GM19455 (cell line): Measurements from ENCODE around the gene RPS16.

ENCODE experiments used
- ATAC-seq: cut with Tn5 transposase; IDR thresholded peaks from one replicate; pipeline ENCODE4 v1.9.1; 2021; ENCODE audit not compliant: unreplicated experiment

RPS16 gene

DNA sequence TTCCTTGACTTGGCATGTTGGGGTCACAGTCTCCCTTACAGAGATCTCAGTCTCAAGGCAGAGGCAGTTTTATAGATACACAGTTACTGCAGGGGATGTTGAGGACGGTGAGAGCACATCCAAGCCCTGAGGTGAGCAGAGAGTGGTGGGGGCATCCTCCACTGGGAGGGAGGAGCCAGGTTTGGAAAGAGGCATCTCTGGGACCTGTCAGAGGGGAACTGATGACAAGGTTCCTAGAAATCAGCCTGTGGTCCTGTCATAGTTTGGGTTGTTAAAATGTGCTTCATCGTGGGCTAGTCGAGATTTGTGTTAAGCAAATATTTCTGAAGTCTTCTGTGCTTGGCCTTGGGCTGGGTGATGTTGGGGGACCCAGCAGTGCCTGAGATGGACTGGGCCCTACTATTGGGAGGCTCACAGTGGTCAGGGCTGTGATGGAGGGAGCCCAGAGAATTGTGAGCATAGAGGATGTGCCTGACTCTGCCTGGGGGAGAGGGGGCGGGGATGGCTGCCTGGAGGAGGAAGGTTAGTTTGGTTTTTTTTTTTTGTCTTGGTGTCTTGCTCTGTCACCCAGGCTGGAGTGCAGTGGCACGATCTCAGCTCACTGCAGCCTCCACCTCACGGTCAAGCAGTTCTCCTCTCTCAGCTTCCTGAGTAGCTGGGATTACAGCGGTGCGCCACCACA is 13.5 kb upstream of the RPS16 start:
- no peak for ATAC-seq

DNA sequence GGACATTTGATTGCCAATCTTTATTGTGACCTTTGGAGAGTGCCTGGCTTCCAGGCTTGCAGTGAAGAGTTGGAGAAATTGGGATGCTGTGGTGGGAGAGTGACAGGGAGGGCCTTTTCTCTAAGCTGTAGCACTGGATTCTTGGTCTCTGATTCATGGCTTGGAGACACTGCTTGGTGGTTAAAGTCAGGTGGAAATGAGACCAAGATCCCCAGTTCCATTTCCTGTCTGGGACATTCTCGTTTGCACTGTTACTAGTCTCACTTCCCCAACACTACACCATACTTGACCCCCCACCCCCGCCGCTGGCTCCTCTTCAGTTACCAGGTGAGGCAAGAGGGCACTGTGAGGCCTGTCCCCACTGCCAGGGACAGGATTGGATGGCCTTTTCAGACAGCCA is 12.5 kb upstream of the RPS16 start:
- no peak for ATAC-seq

DNA sequence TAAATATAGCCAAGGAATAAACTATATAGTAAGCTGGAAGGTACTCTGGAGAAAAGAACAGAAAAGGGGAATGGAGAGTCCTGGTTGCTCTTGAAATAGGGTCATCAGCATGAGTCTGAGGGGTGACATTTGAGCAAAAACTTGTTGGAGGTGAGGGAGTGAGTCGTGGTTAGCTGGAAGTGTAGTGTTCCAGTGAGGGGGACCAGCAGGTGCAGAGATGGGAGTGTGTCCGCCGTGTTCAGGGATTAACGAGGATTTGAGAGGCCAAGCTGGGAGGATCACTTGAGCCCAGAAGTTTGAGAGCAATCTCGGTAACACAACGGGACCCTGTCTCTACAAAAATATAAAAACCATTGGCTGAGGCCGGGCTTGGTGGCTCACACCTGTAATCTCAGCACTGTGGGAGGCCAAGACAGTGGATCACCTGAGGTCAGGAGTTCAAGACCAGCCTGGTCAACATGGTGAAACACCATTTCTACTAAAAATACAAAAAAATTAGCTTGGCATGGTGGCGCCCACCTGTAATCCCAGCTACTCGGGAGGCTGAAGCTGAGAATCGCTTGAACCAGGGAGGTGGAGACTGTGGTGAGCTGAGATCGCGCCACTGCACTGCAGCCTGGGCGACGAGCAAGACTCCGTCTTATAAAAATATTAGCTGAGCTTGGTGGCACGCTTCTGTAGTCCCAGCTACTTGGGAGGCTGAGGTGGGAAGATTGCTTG is 10.8 kb upstream of the RPS16 start:
- ATAC-seq, result no peak

DNA sequence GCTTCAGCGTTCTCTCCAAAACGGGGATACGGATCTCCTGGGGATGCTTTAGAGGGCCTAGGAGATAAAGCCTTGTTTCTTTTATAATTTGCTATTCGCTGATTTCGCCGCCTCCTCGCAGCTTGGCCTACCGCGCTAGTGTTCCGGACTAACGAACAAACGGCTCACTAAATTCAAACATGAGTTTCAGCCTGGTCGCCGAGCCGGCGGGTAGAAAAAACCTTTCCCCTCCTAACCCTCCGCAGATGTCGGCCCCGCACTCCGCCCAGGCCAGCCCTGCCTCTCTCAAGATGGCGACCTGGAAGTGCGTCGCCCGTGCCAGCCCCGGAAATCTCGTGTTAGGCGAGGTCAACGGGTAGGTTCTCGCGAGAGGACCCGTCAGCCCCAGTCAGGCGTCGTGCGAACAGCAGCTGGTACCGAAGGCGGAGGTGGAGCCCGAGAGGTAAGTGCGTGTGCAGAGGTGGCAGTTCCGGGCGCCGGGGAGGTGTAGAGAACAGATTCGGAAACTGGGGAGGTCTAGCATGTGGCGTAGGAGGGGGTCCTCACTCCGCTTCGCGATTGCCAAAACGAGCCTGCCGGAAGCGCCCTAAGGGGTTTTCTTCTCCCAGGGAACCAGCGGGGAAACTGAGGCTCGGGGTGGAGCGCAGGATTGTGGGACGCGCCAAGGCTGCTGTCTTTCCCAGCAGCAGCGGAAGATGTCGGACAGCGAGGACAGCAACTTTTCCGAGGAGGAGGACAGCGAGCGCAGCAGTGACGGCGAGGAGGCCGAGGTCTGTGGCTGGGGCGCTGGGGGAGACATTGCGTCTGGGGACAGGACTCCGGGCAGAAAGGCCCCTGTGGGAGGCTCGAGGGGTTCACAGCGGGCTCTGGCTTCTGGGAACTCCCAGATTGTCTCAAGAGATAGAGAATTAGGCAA is 9.7 kb upstream of the RPS16 start, which contains the start of gene SUPT5H:
Gene SUPT5H, plus strand, starts transcription at position 387 of the 916 bp plus-strand sequence. Its CDS starts 309 bp downstream, at position 696.
- peak; percentile 85 for ATAC-seq

DNA sequence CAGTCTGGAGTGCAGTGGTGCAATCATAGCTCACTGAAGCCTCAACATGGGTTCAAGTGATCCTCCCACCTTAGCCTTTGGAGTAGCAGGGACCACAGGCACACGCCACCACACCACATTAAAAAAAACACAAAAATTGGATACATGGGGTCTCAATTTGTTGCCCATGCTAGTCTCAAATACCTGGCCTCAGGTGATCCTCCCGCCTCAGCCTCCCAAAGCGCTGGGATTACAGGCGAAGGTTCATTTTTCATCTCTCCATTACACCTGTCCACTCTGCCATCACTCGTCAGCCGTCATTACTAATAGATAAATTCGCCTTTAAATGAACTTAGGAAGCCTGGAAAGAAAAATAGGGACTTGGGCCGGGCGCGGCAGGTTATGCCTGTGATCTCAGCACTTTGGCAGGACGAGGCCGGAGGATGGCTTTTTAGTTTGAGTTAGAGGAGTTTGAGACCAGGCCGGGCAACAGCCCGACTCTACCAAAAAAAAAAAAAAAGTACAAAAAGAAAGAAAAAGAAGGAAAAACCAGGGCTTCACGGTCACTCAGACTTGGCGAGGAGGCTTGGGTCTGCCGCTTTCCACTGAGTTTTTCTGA is 8.9 kb upstream of the RPS16 start:
- no peak for ATAC-seq

DNA sequence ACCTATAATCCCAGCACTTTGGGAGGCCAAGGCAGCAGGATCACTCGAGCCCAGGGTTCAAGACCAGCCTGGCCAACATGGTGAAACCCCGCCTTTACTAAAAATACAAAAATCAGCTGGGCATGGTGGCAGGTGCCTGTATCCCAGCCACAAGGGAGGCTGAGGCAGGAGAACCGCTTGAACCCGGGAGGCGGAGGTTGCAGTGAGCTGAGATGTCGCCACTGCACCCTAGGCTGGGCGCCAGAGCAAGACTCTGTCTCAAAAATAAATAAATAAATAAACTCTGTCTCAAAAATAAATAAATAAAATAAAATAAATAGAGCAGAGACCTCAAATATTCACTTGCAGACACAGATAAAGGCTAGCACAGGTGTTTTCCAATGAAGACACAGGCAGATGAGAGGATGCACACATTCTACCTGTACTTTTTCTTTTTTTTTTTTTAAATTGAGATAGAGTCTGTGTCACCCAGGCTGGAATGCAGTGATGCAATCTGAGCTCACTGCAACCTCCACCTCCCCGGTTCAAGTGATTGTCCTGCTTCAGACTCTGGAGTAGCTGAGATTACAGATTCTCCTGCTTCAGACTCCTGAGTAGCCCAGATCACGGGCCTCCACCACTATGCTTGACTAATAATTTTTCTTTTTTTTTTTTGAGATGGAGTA is 2.7 kb upstream of the RPS16 start:
- ATAC-seq, result no peak

DNA sequence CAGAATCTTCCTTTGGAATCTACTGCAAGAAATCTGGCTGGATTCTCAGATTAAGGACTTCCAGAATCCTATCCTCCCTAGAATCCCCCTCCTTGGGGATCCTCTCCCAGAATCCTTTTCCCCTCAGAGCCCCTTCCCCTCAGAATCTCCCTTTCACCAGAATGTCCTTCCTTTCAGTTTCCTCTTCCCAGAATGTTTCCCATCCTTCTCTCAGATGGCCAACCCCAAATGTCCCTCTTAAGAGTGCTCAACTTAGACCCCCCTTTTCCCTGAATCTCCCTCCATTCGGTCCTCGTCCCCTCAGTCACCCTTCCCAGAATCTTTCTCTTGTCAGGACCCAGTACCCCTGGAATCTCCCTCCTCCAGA is 584 bp upstream of the RPS16 start:
- ATAC-seq, result no peak

DNA sequence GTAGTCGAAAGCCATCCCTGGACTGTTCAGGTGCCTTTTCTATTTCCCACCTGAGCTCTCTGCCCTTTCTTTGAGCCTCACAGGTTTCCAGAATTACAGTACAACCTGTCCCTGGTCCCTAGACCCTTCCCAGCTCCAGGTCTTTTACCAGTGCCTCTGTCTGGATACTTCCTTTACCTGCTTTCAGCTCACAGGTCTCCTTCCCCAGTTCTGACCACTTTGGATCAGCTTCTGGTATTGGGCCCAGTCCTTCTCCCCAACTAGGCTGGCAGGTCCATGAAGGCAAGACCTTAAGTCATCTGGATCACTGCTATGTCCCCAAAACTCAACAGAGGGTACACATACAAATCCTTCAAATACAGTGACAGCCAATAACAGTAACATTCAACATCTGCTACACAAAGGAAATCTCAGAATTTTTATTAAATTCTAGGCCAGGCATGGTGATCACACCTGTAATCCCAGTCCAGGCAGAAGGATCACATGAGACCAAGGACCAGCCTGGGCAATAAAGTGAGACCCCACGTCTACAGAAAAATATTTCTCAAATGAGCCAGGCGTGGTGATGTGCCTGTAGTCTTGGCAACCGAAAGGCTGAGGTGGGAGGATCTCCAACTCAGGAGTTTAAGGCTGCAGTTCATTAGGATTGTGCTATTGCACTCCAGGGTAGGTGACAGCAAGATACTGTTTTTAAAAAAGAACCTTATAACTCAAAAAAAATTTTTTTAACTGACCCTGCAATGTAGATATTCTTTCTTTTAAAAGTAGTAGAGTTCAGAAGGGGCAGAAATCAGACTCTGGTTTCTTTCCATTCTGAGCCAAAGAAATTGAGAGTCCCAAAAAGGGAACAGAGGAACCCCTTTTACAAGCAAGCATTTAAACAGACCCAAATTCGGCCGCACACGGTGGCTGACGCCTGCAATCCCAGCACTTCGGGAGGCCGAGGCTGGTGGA is 1.3 kb downstream of the RPS16 start:
- no peak for ATAC-seq

DNA sequence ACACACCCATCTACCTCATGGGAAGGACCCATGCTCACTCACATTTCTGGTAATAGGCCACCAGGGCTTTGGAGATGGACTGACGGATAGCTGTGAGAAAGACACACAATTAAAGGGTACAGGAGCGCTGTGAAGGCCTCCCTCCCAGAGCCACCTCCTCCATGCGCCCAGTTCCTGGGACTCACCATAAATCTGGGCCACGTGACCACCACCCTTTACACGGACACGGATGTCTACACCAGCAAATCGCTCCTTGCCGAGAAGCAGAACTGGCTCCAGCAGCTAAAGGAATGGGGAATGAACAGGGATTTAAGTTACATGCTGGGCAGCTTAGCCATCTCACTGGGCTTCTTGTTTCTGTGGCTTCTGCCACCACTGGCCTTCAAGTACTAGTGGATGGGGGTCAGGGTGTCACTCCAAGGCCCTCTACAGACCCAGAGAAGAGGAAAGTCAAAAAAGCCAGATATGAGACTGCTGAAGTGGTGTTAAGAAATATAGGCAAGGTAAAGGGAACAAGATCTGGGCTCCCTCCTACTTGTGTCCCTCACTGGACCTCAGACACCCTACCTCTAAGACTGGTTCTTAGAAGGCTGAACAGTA is 2.2 kb downstream of the RPS16 start:
- no peak for ATAC-seq

DNA sequence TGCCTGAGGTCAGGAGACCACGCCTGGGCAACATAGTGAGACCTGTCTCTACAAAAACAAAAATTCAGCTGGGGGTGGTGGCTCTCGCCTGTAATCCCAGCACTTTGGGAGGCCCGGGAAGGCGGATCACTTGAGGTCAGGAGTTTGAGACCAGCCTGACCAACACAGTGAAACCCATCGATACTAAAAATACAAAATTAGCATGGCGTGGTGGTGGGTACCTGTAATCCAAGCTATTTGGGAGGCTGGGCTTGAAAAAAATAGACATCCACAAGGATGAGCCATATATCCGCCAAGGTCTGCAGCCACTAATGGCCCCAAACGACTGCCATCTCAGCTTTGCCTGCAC is 3.1 kb downstream of the RPS16 start:
- ATAC-seq, result no peak

DNA sequence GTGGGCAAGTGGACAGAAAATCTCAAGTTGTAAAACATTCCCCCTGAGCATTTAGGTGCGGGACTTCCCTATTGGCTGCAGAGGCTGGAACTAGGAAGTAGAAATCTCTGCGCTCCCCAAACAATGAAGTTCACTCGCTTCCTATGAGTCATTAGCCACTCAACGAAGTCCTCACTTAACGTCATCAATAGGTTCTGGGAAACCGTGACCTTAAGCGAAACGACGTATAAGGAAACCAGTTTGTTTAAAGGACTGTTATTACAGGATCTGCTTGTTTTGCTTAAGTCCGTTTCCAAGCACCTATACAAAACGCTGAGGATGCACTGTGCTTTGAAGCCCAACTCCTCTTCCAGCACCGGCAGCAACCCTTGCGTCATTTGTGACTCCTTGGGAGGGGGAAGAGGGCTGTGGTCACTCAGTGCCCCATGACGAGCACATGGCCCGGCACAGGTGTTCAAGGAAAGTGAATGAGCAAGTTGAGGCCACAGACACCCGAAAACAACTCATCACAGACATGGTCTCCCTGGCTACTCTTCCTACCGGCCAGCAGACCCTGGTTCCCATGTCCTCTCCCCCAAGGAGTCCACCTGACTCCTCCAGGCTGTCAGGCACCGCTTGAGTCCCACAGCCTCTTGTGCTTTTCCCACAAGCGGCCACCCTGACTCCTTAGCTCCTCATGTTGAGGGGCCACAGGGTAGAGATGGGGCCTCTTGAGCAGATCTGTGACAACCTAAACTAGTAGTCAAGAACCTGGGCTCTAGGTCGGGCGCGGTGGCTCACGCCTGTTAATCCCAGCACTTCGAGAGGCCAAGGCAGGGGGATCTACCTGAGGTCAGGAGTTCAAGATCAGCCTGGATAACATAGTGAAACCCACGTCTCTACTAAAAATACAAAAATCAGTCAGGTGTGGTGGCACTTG is 4.8 kb downstream of the RPS16 start:
- no peak for ATAC-seq

DNA sequence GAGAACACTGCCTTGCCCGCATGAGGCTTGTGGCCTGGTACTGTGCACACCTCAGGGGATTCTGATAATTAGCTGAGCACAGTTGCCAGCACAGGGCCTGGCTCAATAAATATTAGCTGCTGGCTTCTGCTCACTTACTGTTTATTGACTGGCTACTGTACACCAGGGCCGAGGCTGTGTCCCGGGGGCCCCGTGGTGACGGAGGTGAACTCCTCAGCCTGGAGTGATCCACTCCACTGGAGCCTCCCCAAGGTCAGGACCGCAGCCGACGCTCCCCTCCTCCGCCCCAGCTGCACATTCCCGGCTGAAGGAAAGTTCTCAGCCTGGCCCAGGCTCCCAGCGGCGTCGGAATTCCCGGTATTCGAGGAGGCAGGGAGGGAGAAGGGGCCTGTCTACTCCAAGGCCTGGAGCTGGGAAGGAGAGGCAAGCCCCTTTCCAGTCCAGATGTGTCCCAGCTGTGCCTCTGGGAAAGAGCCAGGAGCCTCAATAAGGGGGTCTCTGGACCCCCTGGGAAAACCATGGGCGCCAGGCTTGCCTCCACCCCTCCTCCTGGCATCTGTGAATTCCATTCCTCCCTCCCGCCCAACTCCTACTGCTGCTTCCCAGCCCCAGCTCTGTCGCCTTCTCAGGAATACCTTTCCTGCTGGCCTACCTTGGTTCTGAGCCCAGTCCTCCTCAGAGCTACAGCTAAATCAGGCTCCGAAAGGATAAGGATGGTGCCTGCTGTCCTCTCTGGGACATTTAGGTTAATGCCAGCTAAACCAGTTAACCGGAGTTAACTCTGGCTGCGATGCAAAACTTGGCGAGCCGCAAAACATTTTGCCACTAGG is 7.3 kb downstream of the RPS16 start:
- ATAC-seq, result no peak

DNA sequence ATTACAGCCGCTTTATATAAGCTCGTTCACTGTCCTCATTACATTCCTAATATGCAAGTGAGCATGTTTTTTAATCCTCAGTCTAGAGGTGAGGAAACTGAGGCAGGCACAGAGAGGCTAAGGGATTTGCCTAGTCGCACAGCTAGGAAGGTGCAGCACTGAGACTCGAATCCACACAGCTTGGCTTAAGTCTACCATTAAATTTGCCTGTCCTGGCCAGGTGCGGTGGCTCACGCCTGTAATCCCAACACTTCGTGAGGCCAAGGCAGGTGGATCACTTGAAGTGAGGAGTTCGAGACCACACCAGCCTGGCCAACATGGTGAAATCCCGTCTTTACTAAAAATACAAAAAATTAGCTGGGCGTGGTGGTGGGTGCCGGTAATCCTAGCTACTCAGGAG is 8.0 kb downstream of the RPS16 start:
- ATAC-seq, result no peak

DNA sequence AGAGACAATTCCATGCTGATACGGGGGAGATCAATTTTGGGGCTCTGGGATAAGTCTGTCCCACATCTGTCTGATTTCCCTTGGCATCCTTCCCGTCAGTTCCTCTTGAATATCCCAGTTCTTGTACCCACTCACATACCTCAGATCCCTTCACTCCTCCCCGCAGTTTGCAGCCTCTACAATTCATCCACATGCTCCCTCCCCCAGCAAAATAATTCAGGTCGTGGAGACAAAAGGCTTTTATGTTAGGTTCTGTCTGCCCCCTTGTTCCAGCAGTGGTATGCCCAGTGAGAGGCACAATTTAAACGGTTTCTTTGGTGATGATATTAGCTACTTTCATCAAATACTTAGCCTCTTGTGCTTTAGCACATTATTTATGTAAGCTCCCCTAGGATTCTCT is 9.6 kb downstream of the RPS16 start:
- ATAC-seq, result no peak

DNA sequence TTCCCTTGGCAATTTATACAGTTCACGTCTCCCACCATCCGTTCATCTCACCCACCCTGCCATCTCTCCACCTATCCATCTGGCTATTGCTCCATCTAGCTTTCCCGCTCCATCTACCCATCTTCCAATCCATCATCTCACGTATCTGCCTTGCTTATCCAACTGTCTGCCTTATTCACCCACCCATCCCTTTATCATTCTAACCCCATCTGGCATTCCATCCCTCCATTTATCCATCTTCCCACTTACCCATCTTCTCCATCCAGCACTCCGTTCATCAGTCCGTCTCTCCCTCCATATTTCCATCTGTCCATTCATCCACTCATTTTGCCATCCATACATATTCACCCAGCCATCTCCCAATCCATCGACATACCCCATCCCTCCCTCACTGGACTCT is 10.0 kb downstream of the RPS16 start:
- ATAC-seq, result no peak

DNA sequence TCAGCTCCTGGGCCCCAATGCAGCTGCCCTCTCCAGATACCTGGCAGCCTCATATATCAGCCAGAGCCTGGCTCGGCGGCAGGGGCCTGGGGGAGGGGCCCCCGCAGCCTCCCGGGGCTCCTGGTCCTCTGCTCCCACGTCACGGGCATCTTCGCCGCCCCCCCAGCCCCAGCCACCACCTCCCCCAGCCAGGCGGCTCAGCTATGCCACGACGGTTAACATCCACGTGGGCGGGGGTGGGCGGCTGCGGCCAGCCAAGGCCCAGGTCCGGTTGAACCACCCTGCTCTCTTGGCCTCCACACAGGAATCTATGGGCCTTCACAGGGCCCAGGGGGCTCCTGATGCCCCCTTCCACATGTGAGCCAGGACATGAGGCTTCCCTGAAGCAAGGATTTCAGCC is 10.8 kb downstream of the RPS16 start:
- no peak for ATAC-seq

DNA sequence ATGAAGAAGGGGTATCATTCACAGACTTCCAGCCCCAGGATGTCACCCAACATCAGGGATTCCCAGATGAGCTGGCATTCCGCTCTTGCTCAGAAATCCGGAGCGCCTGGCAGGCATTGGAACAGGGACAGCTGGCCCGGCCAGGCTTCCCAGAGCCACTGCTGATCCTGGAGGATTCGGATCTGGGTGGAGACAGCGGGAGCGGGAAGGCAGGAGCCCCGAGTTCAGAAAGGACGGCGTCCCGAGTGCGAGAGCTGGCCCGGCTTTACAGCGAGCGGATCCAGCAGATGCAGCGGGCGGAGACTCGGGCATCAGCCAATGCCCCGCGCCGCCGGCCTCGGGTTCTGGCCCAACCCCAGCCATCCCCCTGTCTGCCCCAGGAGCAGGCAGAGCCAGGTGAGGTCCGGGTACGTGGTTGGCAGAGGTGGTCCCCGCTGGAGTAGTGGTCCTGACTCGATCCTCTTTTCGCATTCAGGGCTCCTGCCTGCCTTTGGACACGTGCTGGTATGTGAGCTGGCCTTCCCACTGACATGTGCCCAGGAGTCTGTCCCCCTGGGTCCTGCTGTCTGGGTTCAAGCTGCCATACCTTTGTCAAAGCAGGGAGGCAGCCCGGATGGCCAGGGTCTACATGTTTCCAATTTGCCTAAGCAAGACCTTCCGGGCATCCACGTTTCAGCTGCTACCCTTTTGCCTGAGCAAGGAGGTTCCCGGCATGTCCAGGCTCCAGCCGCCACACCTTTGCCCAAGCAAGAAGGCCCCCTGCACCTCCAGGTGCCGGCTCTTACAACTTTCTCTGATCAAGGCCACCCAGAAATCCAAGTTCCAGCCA is 12.3 kb downstream of the RPS16 start:
- no peak for ATAC-seq
